Fibroblast of lung (primary cell): Measurements from ENCODE around the gene TYW3. TPM values are rescaled to one million over a fixed set of nuclear protein-coding genes. Genes with fewer than 3 reads are reported as not detected.
"Not testable (repeated sequence)": the region's sequence is repeated elsewhere in the genome, so short reads cannot be mapped to it uniquely, and the experiment has no call there.

ENCODE experiments used
- DNase-seq, 2 donors: peaks; one replicate each; pipeline versions ENCODE4 v3.0.0 to v3.0.0-alpha.2; 2010; ENCODE audit warnings: low read depth in 2 of 2
- H2AFZ ChIP-seq: 2 replicates; pipeline ENCODE4 v1.5.1; 2012; ENCODE audit warnings: low read length, control low read depth, inconsistent platforms
- H3K27ac ChIP-seq: 2 replicates; pipeline ENCODE4 v1.5.1; 2011; ENCODE audit warnings: low read length, control low read depth; ENCODE audit not compliant: insufficient read depth
- H3K27me3 ChIP-seq: 2 replicates; pipeline ENCODE4 v1.5.1; 2011; ENCODE audit warnings: mild to moderate bottlenecking, low read length; ENCODE audit not compliant: control insufficient read depth, insufficient read depth
- H3K36me3 ChIP-seq: 2 replicates; pipeline ENCODE4 v1.5.1; 2011; ENCODE audit warnings: low read length; ENCODE audit not compliant: control insufficient read depth, insufficient read depth
- H3K4me1 ChIP-seq: 2 replicates; pipeline ENCODE4 v1.5.1; 2011; ENCODE audit warnings: low read length; ENCODE audit not compliant: control insufficient read depth, insufficient read depth; ENCODE audit errors: extremely low read depth
- H3K4me2 ChIP-seq: 2 replicates; pipeline ENCODE4 v1.5.1; 2011; ENCODE audit warnings: low read length, control low read depth; ENCODE audit not compliant: insufficient read depth; ENCODE audit errors: extremely low read depth
- H3K4me3 ChIP-seq, 4 experiments: fragments of 200-600 bp in 1 of 4; sonication (generic) in 1 of 4; replicated peaks in 1 of 4; 2 replicates each; pipeline ENCODE4 v1.5.1; 2011 to 2016; ENCODE audit warnings: low read length in 4 of 4, low read depth in 3 of 4, mild to moderate bottlenecking in 3 of 4, control low read depth in 2 of 4, inconsistent platforms in 1 of 4, mixed read lengths in 1 of 4; ENCODE audit not compliant: insufficient read depth in 1 of 4; ENCODE audit errors: control extremely low read depth in 1 of 4
- H3K79me2 ChIP-seq: 2 replicates; pipeline ENCODE4 v1.5.1; 2012; ENCODE audit warnings: mild to moderate bottlenecking, low read length, inconsistent platforms; ENCODE audit not compliant: control insufficient read depth, insufficient read depth
- H3K9ac ChIP-seq: 2 replicates; pipeline ENCODE4 v1.5.1; 2011; ENCODE audit warnings: mild to moderate bottlenecking, low read length, control low read depth; ENCODE audit not compliant: insufficient read depth
- H3K9me3 ChIP-seq: 2 replicates; pipeline ENCODE4 v1.5.1; 2012; ENCODE audit warnings: low read depth, low read length; ENCODE audit not compliant: control insufficient read depth, insufficient read depth
- H4K20me1 ChIP-seq: 2 replicates; pipeline ENCODE4 v1.5.1; 2011; ENCODE audit warnings: low read length; ENCODE audit not compliant: control insufficient read depth, insufficient read depth; ENCODE audit errors: extremely low read depth
- CTCF ChIP-seq, 2 donors: IDR thresholded peaks in 1 of 2; conservative IDR thresholded peaks in 1 of 2; 1 replicate in 1 of 2; 2 replicates in 1 of 2; pipeline ENCODE4 v1.5.1; 2011 to 2012; ENCODE audit warnings: low read length in 2 of 2, control low read depth in 1 of 2, inconsistent platforms in 1 of 2, low read depth in 1 of 2, mild to moderate bottlenecking in 1 of 2
- EZH2 ChIP-seq: IDR thresholded peaks from 2 replicates; pipeline ENCODE4 v1.5.1; 2012; ENCODE audit warnings: low read length, control low read depth, mild to moderate bottlenecking; ENCODE audit errors: missing control alignments
- polyA plus RNA-seq, 2 donors: library from polyadenylated mRNA; depleted of rRNA in 1 of 2; stranded (reverse) in 1 of 2; unstranded in 1 of 2; fragments of >200 nt; gene quantifications; 2 replicates each; pipeline ENCODE4 v1.2.1, GENCODE V29; 2011 to 2012; ENCODE audit warnings: missing spikeins in 1 of 2
- total RNA-seq: library from RNA; depleted of rRNA; stranded (reverse); fragments of >200 nt; gene quantifications from 2 replicates; pipeline ENCODE4 v1.2.1, GENCODE V29; 2014

TYW3 gene
- total and polyA plus RNA-seq, 2 donors (not counting 1 experiment from before 2014, with no cell fraction given): 16.8 to 23.7 TPM

GRCh38 chr1:74731399-74732052 lies 1.4 kb upstream of the TYW3 start:
- no peaks in the 10 kb centered on the region for H3K36me3 ChIP-seq
- peak overlapping the region in 3 of 4 experiments; percentile 5 to 87 (median 13) for H3K4me3 ChIP-seq
- H4K20me1 ChIP-seq: no peaks in the 10 kb centered on the region
- H3K27me3 ChIP-seq: no peaks in the 10 kb centered on the region
- H3K27ac ChIP-seq: no peak overlapping the region
- TF ChIP-seq CTCF (conservative IDR thresholded peaks at IDR 0.05 in 1 of 2, IDR thresholded peaks at IDR 0.05 in 1 of 2; ENCODE audit: low read depth in 1 of 2, low read length in 2 of 2) (no peak), EZH2 (no peak)
- H3K4me2 ChIP-seq: peak overlapping the region; percentile 62
- no peak overlapping the region for H2AFZ ChIP-seq
- peaks cover 12% of the 10 kb centered on the region for H3K4me1 ChIP-seq
- no peaks in the 10 kb centered on the region for H3K9me3 ChIP-seq
- no peak overlapping the region for H3K9ac ChIP-seq
- peak; percentile 14 to 32 for DNase-seq
- peaks cover 26% of the 10 kb centered on the region for H3K79me2 ChIP-seq

GRCh38 chr1:74732071-74732946 lies 643 bp upstream of the TYW3 start:
- Histone ChIP-seq H3K27ac (peak overlapping the region; percentile 98), H3K4me1 (peaks cover 12% of the 10 kb centered on the region), H3K79me2 (peaks cover 26% of the 10 kb centered on the region), H3K4me2 (peak overlapping the region; percentile 87), H3K9ac (peak overlapping the region; percentile 47), H2AFZ (peak overlapping the region; percentile 91), H3K4me3 (peak overlapping the region; percentile 87 to 98 (median 93))
- H4K20me1 ChIP-seq, DNase-seq, H3K9me3 ChIP-seq, H3K36me3 ChIP-seq, H3K27me3 ChIP-seq: not testable (repeated sequence)

- H3K36me3 ChIP-seq: peaks cover 6% of the 10 kb centered on the region
- H3K27ac ChIP-seq: peak overlapping the region; percentile 98
- peaks cover 26% of the 10 kb centered on the region for H3K79me2 ChIP-seq
- H3K9me3 ChIP-seq: no peaks in the 10 kb centered on the region
- H3K4me2 ChIP-seq: peak overlapping the region; percentile 88
- peaks cover 12% of the 10 kb centered on the region for H3K4me1 ChIP-seq
- DNase-seq: peak; percentile 75 to 85
- H3K27me3 ChIP-seq: no peaks in the 10 kb centered on the region
- TF ChIP-seq CTCF (conservative IDR thresholded peaks at IDR 0.05 in 1 of 2, IDR thresholded peaks at IDR 0.05 in 1 of 2; ENCODE audit: low read depth in 1 of 2, low read length in 2 of 2) (peak; percentile 76 to 84), EZH2 (no peak)
- peak overlapping the region; percentile 90 for H3K9ac ChIP-seq
- H4K20me1 ChIP-seq: no peaks in the 10 kb centered on the region
- peak overlapping the region; percentile 87 to 98 (median 93) for H3K4me3 ChIP-seq
- H2AFZ ChIP-seq: peak overlapping the region; percentile 100
Observed at GRCh38 chr1:74733604-74734484, 892 bp downstream of the TYW3 start.
